HepG2 (cell line): ENCODE results near the gene COMT. TPM values are rescaled to one million over a fixed set of nuclear protein-coding genes. Genes with fewer than 3 reads are reported as not detected.

Source experiments
- BRCA1 ChIP-seq: sonication (generic); formaldehyde crosslinking; IDR thresholded peaks from 2 replicates; pipeline ENCODE4 v1.4.0; 2020; ENCODE audit warnings: missing genetic modification reagents
- CBFB ChIP-seq: sonication (generic); formaldehyde crosslinking; IDR thresholded peaks from 2 replicates; pipeline ENCODE4 v1.4.0; 2020; ENCODE audit warnings: missing genetic modification reagents
- E2F2 ChIP-seq: sonication (generic); formaldehyde crosslinking; IDR thresholded peaks from 2 replicates; pipeline ENCODE4 v1.4.0; 2020; ENCODE audit warnings: missing genetic modification reagents, borderline replicate concordance
- E2F5 ChIP-seq: sonication (generic); formaldehyde crosslinking; conservative IDR thresholded peaks from 2 replicates; pipeline ENCODE4 v1.4.0; 2020; ENCODE audit warnings: missing genetic modification reagents
- ELF4 ChIP-seq: sonication (generic); formaldehyde crosslinking; IDR thresholded peaks from 2 replicates; pipeline ENCODE4 v1.5.0; 2020; ENCODE audit warnings: missing genetic modification reagents, mild to moderate bottlenecking, moderate library complexity, borderline replicate concordance
- ERF ChIP-seq: IDR thresholded peaks from 2 replicates; pipeline ENCODE4 v1.6.1; 2018; ENCODE audit warnings: missing biosample characterization, missing genetic modification reagents
- GTF2F1 ChIP-seq: fragments of 150-350 bp; IDR thresholded peaks from 2 replicates; pipeline ENCODE4 v1.6.1; 2014; ENCODE audit warnings: low read length
- HMGXB4 ChIP-seq, 2 experiments: sonication (generic) in 1 of 2; formaldehyde crosslinking in 1 of 2; IDR thresholded peaks; 2 replicates each; pipeline versions ENCODE4 v1.4.0 to v1.6.1; 2018 to 2020; ENCODE audit warnings: missing genetic modification reagents in 2 of 2, borderline replicate concordance in 1 of 2, low read depth in 1 of 2, mild to moderate bottlenecking in 1 of 2, missing biosample characterization in 1 of 2
- MEF2D ChIP-seq: sonication (generic); formaldehyde crosslinking; IDR thresholded peaks from 2 replicates; pipeline ENCODE4 v1.5.1; 2020; ENCODE audit warnings: mild to moderate bottlenecking, missing genetic modification reagents
- NFKBIZ ChIP-seq: IDR thresholded peaks from 2 replicates; pipeline ENCODE4 v1.6.1; 2018; ENCODE audit warnings: missing genetic modification reagents, missing compliant biosample characterization
- REXO4 ChIP-seq: sonication (generic); formaldehyde crosslinking; IDR thresholded peaks from 2 replicates; pipeline ENCODE4 v1.8.0; 2022; ENCODE audit warnings: missing genetic modification reagents, mild to moderate bottlenecking, borderline replicate concordance
- TGIF2 ChIP-seq: IDR thresholded peaks from 2 replicates; pipeline ENCODE4 v1.6.1; 2016; ENCODE audit warnings: control low read depth, missing compliant biosample characterization
- TOE1 ChIP-seq: sonication (generic); formaldehyde crosslinking; IDR thresholded peaks from 2 replicates; pipeline ENCODE4 v1.4.0; 2020; ENCODE audit warnings: mild to moderate bottlenecking, missing genetic modification reagents
- ZBTB25 ChIP-seq: IDR thresholded peaks from 2 replicates; pipeline ENCODE4 v1.6.1; 2018; ENCODE audit warnings: missing genetic modification reagents
- ZNF121 ChIP-seq: sonication (generic); formaldehyde crosslinking; IDR thresholded peaks from 2 replicates; pipeline ENCODE4 v1.5.0; 2020; ENCODE audit warnings: mild to moderate bottlenecking, missing genetic modification reagents
- ZNF383 ChIP-seq: sonication (generic); formaldehyde crosslinking; IDR thresholded peaks from 2 replicates; pipeline ENCODE4 v1.4.0; 2020; ENCODE audit warnings: missing genetic modification reagents, mild to moderate bottlenecking, borderline replicate concordance
- ZNF557 ChIP-seq: sonication (generic); formaldehyde crosslinking; IDR thresholded peaks from 2 replicates; pipeline ENCODE4 v1.4.0; 2020; ENCODE audit warnings: missing genetic modification reagents
- ZNF7 ChIP-seq: IDR thresholded peaks from 2 replicates; pipeline ENCODE4 v1.6.1; 2016; ENCODE audit warnings: missing biosample characterization, missing genetic modification reagents
- ZNF703 ChIP-seq: sonication (generic); formaldehyde crosslinking; IDR thresholded peaks from 2 replicates; pipeline ENCODE4 v1.5.1; 2020; ENCODE audit warnings: missing genetic modification reagents, mild to moderate bottlenecking, moderate library complexity, borderline replicate concordance
- ZNF724P ChIP-seq: sonication (generic); formaldehyde crosslinking; IDR thresholded peaks from 2 replicates; pipeline ENCODE4 v1.8.0; 2022; ENCODE audit warnings: missing genetic modification reagents, borderline replicate concordance
- polyA plus RNA-seq, 8 experiments: library from polyadenylated mRNA; depleted of rRNA in 3 of 8; stranded (reverse) in 7 of 8; unstranded in 1 of 8; fragments of >200 nt; fragmentation: Illumina TruSeq in 4 of 8; extraction: Trizol in 4 of 8; gene quantifications; 2 replicates each; pipeline versions ENCODE4 v1.2.1 to v1.2.3, GENCODE V29; 2011 to 2016; ENCODE audit warnings: low read depth in 4 of 8, missing spikeins in 1 of 8, mixed read lengths in 1 of 8; ENCODE audit not compliant: insufficient read depth in 1 of 8
- total RNA-seq, 5 experiments: library from RNA; depleted of rRNA; stranded (reverse); fragments of >200 nt; fragmentation: Illumina TruSeq; extraction: Trizol; gene quantifications; 2 replicates each; pipeline ENCODE4 v1.2.3, GENCODE V29; 2016; ENCODE audit warnings: low read depth in 1 of 5

The COMT gene
- total and polyA plus RNA-seq, 2 of the 13 experiments (the other 11 are each of a cell fraction or from before 2014, with no cell fraction given), result 156 to 162 TPM

GRCh38 chr22:19962909-19963806 is 21.6 kb downstream of the COMT start (continued):
- TF ChIP-seq BRCA1 (CRISPR knock-in tag), result no peak
- TF ChIP-seq ZNF703 (CRISPR knock-in tag), result no peak
- TF ChIP-seq CBFB (CRISPR knock-in tag), result no peak
- no peak for TF ChIP-seq ZNF724P (CRISPR knock-in tag)
- 0 out of 2 replicates have a peak, but pooled peaks have one; percentile 44 for TF ChIP-seq ZBTB25
- TF ChIP-seq ZNF383 (CRISPR knock-in tag), result no peak
- peak; percentile 56; the same call in 1 of the 2 replicates for TF ChIP-seq ERF
- no peak for TF ChIP-seq TOE1 (CRISPR knock-in tag)
- TF ChIP-seq TGIF2 (CRISPR knock-in tag), result peak; percentile 18; the same call in 1 of the 2 replicates
- TF ChIP-seq REXO4 (CRISPR knock-in tag), result no peak
- TF ChIP-seq GTF2F1, result no peak
- TF ChIP-seq E2F5, result no peak
- TF ChIP-seq HMGXB4 (CRISPR knock-in tag; IDR thresholded peaks at IDR 0.05; ENCODE audit: borderline replicate concordance in 1 of 2, low read depth in 1 of 2), result peak in 1 of 2 experiments; percentile 43; a peak in 1 of 4 replicates
- no peak for TF ChIP-seq E2F2 (CRISPR knock-in tag)
- TF ChIP-seq ELF4 (CRISPR knock-in tag), result no peak
- TF ChIP-seq ZNF7, result no peak
- no peak for TF ChIP-seq NFKBIZ (CRISPR knock-in tag)
- 0 out of 2 replicates have a peak, but pooled peaks have one; percentile 68 for TF ChIP-seq MEF2D (CRISPR knock-in tag)
- no peak for TF ChIP-seq ZNF121 (CRISPR knock-in tag)
- no peak for TF ChIP-seq ZNF557 (CRISPR knock-in tag)
